K562 (cell line): ENCODE measurements around the gene AGL. TPM values are rescaled to one million over a fixed set of nuclear protein-coding genes. Genes with fewer than 3 reads are reported as not detected.

Experiments used
- BRF1 ChIP-seq: IDR thresholded peaks from 3 replicates; pipeline ENCODE4 v1.6.1; 2011; ENCODE audit warnings: borderline replicate concordance, mild to moderate bottlenecking; ENCODE audit not compliant: insufficient read length; ENCODE audit errors: extremely low read depth
- CBX8 ChIP-seq: fragments of 200-600 bp; sonication (generic); IDR thresholded peaks from 2 replicates; pipeline ENCODE4 v1.6.1; 2012; ENCODE audit warnings: borderline replicate concordance, mixed run types, low read depth, mild to moderate bottlenecking, moderate library complexity, mixed read lengths, low read length, control low read depth, inconsistent platforms; ENCODE audit not compliant: poor library complexity, severe bottlenecking; ENCODE audit errors: extremely low read depth
- CREM ChIP-seq: IDR thresholded peaks from 2 replicates; pipeline ENCODE4 v1.6.1; 2014; ENCODE audit warnings: antibody characterized with exemption, low read depth
- HIVEP1 ChIP-seq: fragments of 250-450 bp; sonication (Bioruptor Pico); IDR thresholded peaks from 2 replicates; pipeline ENCODE4 v1.4.0; 2020; ENCODE audit warnings: mild to moderate bottlenecking
- HNRNPLL ChIP-seq: fragments of 200-400 bp; formaldehyde crosslinking; IDR thresholded peaks from 2 replicates; pipeline ENCODE4 v1.6.1; 2017; ENCODE audit warnings: low read length, low read depth, mild to moderate bottlenecking; ENCODE audit not compliant: poor library complexity, severe bottlenecking
- JUN ChIP-seq, 2 experiments: sonication (generic) in 1 of 2; formaldehyde crosslinking in 1 of 2; IDR thresholded peaks; 2 replicates each; pipeline versions ENCODE4 v1.6.1 to v1.8.0; 2012 to 2022; ENCODE audit warnings: borderline replicate concordance in 2 of 2, mild to moderate bottlenecking in 2 of 2, improper control_type of control experiment in 1 of 2, low read depth in 1 of 2, low read length in 1 of 2, missing genetic modification reagents in 1 of 2
- NFIC ChIP-seq: fragments of 450-650 bp; IDR thresholded peaks from 2 replicates; pipeline ENCODE4 v1.6.1; 2017; ENCODE audit warnings: mild to moderate bottlenecking, inconsistent platforms
- NR3C1 ChIP-seq: sonication (generic); formaldehyde crosslinking; IDR thresholded peaks from 2 replicates; pipeline ENCODE4 v1.8.1; 2022; ENCODE audit warnings: missing genetic modification reagents
- polyA plus RNA-seq, 8 experiments: library from polyadenylated mRNA; depleted of rRNA in 4 of 8; stranded (reverse) in 5 of 8; unstranded in 3 of 8; fragments of >200 nt; fragmentation: Nextera tagmentation in 2 of 8; fragmentation: Illumina TruSeq in 1 of 8; extraction: Ambion mirVana in 2 of 8; extraction: Trizol in 1 of 8; gene quantifications; 2 replicates each; pipeline versions ENCODE4 v1.2.1 to v1.2.3, GENCODE V29; 2011 to 2014; ENCODE audit warnings: inconsistent platforms in 1 of 8, missing spikeins in 1 of 8
- total RNA-seq, 7 experiments: library from RNA; depleted of rRNA in 6 of 7; stranded (reverse); fragments of >200 nt in 6 of 7; fragmentation: Illumina TruSeq in 2 of 7; extraction: Trizol in 2 of 7; gene quantifications; 2 replicates each; pipeline versions ENCODE4 v1.2.1 to v1.2.3, GENCODE V29; 2011 to 2021; ENCODE audit warnings: low replicate concordance in 1 of 7
- TF ChIP-seq, protein P1 (sequence below): fragments of 450-650 bp; formaldehyde crosslinking; conservative IDR thresholded peaks from 2 replicates; pipeline ENCODE4 v1.4.0; 2022; ENCODE audit warnings: mild to moderate bottlenecking, missing genetic modification characterization
- TF ChIP-seq, protein P2 (sequence below): fragments of 450-650 bp; IDR thresholded peaks from 2 replicates; pipeline ENCODE4 v1.6.1; 2017; ENCODE audit warnings: antibody characterized with exemption, mild to moderate bottlenecking
- TF ChIP-seq, protein P3 (sequence below): fragments of 250-450 bp; sonication (Bioruptor Pico); IDR thresholded peaks from 2 replicates; pipeline ENCODE4 v1.4.0; 2020; ENCODE audit warnings: mild to moderate bottlenecking
- TF ChIP-seq, protein P4 (sequence below): sonication (generic); formaldehyde crosslinking; IDR thresholded peaks from 2 replicates; pipeline ENCODE4 v1.8.1; 2023; ENCODE audit warnings: missing genetic modification reagents, mild to moderate bottlenecking, borderline replicate concordance

Gene AGL
- total and polyA plus RNA-seq, 9 of the 15 experiments (the other 6 are each of a cell fraction or from before 2014, with no cell fraction given), result 6.3 to 20.4 (median 12.4) TPM

DNA sequence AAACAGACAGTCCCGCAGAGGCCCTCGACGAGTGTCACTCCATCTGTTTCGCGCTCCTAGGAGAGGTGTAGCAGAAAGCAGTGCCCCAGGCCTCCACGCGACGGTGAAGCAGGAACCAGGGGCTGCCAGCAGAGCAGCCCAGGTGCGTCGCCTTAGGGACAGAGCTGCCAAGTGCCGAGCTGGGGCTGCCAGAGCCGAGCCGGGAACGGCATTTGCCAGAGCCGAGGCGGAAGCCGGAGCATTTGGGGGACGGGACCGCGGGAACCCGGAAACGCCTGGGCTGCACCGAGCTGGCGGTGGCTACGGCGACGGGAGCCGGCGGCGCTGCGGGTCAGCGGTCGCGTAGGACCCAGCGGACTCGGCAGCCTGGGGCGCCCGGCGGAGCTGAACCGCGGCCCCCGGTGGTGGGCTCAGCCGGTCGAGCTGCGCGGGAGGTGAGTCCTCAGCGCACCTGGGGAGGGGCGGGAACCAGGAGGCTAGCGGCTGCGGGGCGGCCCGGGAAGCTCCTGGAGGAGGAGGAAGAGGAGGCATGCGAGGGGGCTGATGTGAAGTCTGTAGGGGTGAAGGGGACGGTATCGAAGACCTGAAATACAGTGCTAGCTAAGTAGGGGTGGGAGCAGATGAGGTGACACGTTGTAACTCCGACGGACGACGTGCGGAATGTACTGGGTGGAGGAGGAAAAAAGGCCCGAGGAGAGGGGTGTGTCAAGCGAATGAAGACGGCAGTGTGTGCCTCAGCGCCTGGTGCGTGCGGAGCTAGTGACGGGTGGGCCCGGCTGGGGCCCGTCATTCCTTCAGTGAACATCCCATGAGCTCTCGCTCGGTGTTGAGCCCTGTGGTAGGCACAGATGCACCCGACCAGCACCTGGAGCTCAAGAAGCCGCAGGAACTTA, 119.8 kb downstream of the AGL start, which contains the start of gene SLC35A3 (continued):
- TF ChIP-seq CBX8 (no peak), HNRNPLL (peak; percentile 82), NR3C1 (CRISPR knock-in tag) (no peak), HIVEP1 (CRISPR knock-in tag) (0 out of 2 replicates have a peak, but pooled peaks have one; percentile 67), NFIC (peak; percentile 68), CREM (peak; percentile 54), BRF1 (no peak), JUN (IDR thresholded peaks at IDR 0.05; ENCODE audit: borderline replicate concordance, low read depth, low read length) (0 out of 2 replicates have a peak, but pooled peaks have one; percentile 19), JUN (CRISPR knock-in tag; IDR thresholded peaks at IDR 0.05; ENCODE audit: borderline replicate concordance) (no peak)
- TF ChIP-seq, protein P1, sequence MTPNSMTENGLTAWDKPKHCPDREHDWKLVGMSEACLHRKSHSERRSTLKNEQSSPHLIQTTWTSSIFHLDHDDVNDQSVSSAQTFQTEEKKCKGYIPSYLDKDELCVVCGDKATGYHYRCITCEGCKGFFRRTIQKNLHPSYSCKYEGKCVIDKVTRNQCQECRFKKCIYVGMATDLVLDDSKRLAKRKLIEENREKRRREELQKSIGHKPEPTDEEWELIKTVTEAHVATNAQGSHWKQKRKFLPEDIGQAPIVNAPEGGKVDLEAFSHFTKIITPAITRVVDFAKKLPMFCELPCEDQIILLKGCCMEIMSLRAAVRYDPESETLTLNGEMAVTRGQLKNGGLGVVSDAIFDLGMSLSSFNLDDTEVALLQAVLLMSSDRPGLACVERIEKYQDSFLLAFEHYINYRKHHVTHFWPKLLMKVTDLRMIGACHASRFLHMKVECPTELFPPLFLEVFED (CRISPR knock-in tag), result no peak
- TF ChIP-seq, protein P2, sequence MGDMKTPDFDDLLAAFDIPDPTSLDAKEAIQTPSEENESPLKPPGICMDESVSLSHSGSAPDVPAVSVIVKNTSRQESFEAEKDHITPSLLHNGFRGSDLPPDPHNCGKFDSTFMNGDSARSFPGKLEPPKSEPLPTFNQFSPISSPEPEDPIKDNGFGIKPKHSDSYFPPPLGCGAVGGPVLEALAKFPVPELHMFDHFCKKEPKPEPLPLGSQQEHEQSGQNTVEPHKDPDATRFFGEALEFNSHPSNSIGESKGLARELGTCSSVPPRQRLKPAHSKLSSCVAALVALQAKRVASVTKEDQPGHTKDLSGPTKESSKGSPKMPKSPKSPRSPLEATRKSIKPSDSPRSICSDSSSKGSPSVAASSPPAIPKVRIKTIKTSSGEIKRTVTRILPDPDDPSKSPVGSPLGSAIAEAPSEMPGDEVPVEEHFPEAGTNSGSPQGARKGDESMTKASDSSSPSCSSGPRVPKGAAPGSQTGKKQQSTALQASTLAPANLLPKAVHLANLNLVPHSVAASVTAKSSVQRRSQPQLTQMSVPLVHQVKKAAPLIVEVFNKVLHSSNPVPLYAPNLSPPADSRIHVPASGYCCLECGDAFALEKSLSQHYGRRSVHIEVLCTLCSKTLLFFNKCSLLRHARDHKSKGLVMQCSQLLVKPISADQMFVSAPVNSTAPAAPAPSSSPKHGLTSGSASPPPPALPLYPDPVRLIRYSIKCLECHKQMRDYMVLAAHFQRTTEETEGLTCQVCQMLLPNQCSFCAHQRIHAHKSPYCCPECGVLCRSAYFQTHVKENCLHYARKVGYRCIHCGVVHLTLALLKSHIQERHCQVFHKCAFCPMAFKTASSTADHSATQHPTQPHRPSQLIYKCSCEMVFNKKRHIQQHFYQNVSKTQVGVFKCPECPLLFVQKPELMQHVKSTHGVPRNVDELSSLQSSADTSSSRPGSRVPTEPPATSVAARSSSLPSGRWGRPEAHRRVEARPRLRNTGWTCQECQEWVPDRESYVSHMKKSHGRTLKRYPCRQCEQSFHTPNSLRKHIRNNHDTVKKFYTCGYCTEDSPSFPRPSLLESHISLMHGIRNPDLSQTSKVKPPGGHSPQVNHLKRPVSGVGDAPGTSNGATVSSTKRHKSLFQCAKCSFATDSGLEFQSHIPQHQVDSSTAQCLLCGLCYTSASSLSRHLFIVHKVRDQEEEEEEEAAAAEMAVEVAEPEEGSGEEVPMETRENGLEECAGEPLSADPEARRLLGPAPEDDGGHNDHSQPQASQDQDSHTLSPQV, result no peak
- TF ChIP-seq, protein P3, sequence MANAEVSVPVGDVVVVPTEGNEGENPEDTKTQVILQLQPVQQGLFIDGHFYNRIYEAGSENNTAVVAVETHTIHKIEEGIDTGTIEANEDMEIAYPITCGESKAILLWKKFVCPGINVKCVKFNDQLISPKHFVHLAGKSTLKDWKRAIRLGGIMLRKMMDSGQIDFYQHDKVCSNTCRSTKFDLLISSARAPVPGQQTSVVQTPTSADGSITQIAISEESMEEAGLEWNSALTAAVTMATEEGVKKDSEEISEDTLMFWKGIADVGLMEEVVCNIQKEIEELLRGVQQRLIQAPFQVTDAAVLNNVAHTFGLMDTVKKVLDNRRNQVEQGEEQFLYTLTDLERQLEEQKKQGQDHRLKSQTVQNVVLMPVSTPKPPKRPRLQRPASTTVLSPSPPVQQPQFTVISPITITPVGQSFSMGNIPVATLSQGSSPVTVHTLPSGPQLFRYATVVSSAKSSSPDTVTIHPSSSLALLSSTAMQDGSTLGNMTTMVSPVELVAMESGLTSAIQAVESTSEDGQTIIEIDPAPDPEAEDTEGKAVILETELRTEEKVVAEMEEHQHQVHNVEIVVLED (CRISPR knock-in tag), result peak; percentile 69
- TF ChIP-seq, protein P4, sequence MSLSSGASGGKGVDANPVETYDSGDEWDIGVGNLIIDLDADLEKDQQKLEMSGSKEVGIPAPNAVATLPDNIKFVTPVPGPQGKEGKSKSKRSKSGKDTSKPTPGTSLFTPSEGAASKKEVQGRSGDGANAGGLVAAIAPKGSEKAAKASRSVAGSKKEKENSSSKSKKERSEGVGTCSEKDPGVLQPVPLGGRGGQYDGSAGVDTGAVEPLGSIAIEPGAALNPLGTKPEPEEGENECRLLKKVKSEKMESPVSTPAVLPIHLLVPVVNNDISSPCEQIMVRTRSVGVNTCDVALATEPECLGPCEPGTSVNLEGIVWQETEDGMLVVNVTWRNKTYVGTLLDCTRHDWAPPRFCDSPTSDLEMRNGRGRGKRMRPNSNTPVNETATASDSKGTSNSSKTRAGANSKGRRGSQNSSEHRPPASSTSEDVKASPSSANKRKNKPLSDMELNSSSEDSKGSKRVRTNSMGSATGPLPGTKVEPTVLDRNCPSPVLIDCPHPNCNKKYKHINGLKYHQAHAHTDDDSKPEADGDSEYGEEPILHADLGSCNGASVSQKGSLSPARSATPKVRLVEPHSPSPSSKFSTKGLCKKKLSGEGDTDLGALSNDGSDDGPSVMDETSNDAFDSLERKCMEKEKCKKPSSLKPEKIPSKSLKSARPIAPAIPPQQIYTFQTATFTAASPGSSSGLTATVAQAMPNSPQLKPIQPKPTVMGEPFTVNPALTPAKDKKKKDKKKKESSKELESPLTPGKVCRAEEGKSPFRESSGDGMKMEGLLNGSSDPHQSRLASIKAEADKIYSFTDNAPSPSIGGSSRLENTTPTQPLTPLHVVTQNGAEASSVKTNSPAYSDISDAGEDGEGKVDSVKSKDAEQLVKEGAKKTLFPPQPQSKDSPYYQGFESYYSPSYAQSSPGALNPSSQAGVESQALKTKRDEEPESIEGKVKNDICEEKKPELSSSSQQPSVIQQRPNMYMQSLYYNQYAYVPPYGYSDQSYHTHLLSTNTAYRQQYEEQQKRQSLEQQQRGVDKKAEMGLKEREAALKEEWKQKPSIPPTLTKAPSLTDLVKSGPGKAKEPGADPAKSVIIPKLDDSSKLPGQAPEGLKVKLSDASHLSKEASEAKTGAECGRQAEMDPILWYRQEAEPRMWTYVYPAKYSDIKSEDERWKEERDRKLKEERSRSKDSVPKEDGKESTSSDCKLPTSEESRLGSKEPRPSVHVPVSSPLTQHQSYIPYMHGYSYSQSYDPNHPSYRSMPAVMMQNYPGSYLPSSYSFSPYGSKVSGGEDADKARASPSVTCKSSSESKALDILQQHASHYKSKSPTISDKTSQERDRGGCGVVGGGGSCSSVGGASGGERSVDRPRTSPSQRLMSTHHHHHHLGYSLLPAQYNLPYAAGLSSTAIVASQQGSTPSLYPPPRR, result no peak
